Vagina (tissue), 2 donors: ENCODE results near the gene SFXN3.

ENCODE experiments used
- POLR2A ChIP-seq, 2 donors: fragments of 450-650 bp; IDR thresholded peaks; one replicate each; pipeline ENCODE4 v1.6.1; 2017; ENCODE audit warnings: antibody characterized with exemption in 2 of 2, mild to moderate bottlenecking in 2 of 2, moderate library complexity in 2 of 2
- POLR2AphosphoS5 ChIP-seq, 2 donors: sonication (generic); formaldehyde crosslinking; IDR thresholded peaks; one replicate each; pipeline ENCODE4 v1.9.0; 2017; ENCODE audit warnings: antibody characterized with exemption in 2 of 2, mild to moderate bottlenecking in 2 of 2, low read depth in 1 of 2; ENCODE audit not compliant: insufficient read depth in 1 of 2
- TF ChIP-seq, protein P1 (sequence below), 3 experiments: fragments of 450-650 bp in 2 of 3; fragments of 200-600 bp in 1 of 3; sonication (generic) in 1 of 3; IDR thresholded peaks; one replicate each; pipeline ENCODE4 v1.5.1; 2017 to 2019; ENCODE audit warnings: antibody characterized with exemption in 3 of 3, mild to moderate bottlenecking in 2 of 3, moderate library complexity in 2 of 3

GRCh38 chr10:101087376-101087775 is 56.3 kb downstream of the SFXN3 start:
- TF ChIP-seq POLR2A (IDR thresholded peaks at IDR 0.05) (no peak), POLR2AphosphoS5 (IDR thresholded peaks at IDR 0.05; ENCODE audit: insufficient read depth in 1 of 2, low read depth in 1 of 2) (no peak)
- TF ChIP-seq, protein P1, sequence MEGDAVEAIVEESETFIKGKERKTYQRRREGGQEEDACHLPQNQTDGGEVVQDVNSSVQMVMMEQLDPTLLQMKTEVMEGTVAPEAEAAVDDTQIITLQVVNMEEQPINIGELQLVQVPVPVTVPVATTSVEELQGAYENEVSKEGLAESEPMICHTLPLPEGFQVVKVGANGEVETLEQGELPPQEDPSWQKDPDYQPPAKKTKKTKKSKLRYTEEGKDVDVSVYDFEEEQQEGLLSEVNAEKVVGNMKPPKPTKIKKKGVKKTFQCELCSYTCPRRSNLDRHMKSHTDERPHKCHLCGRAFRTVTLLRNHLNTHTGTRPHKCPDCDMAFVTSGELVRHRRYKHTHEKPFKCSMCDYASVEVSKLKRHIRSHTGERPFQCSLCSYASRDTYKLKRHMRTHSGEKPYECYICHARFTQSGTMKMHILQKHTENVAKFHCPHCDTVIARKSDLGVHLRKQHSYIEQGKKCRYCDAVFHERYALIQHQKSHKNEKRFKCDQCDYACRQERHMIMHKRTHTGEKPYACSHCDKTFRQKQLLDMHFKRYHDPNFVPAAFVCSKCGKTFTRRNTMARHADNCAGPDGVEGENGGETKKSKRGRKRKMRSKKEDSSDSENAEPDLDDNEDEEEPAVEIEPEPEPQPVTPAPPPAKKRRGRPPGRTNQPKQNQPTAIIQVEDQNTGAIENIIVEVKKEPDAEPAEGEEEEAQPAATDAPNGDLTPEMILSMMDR (IDR thresholded peaks at IDR 0.05), result no peak
